H9 (cell line): Measurements from ENCODE around the gene COPS9. TPM values are rescaled to one million over a fixed set of nuclear protein-coding genes. Genes with fewer than 3 reads are reported as not detected.

ENCODE experiments used
- DNase-seq: peaks from one replicate; pipeline ENCODE4 v3.0.0-alpha.2; 2017
- H2AFZ ChIP-seq: one replicate; pipeline ENCODE4 v1.6.1; 2013; ENCODE audit warnings: mild to moderate bottlenecking, low read length, control low read depth, moderate library complexity
- H2AK5ac ChIP-seq: 2 replicates; pipeline ENCODE4 v1.6.1; 2013; ENCODE audit warnings: low read length, control low read depth, mixed read lengths; ENCODE audit not compliant: insufficient read length
- H2BK120ac ChIP-seq: one replicate; pipeline ENCODE4 v1.6.1; 2013; ENCODE audit warnings: low read depth, mild to moderate bottlenecking, low read length, control low read depth, inconsistent platforms; ENCODE audit not compliant: poor library complexity, severe bottlenecking
- H2BK12ac ChIP-seq: 2 replicates; pipeline ENCODE4 v1.6.1; 2013; ENCODE audit warnings: low read length, control low read depth, mixed read lengths, low read depth; ENCODE audit not compliant: insufficient read length
- H2BK15ac ChIP-seq: 2 replicates; pipeline ENCODE4 v1.6.1; 2013; ENCODE audit warnings: low read depth, low read length, control low read depth
- H2BK20ac ChIP-seq: one replicate; pipeline ENCODE4 v1.6.1; 2013; ENCODE audit warnings: low read depth, mild to moderate bottlenecking, low read length, control low read depth, inconsistent platforms; ENCODE audit not compliant: poor library complexity, severe bottlenecking
- H2BK5ac ChIP-seq: 2 replicates; pipeline ENCODE4 v1.6.1; 2013; ENCODE audit warnings: low read length, control low read depth, mixed read lengths; ENCODE audit not compliant: insufficient read length
- H3K14ac ChIP-seq: 2 replicates; pipeline ENCODE4 v1.6.1; 2013; ENCODE audit warnings: low read length, control low read depth; ENCODE audit not compliant: insufficient read depth
- H3K18ac ChIP-seq: 2 replicates; pipeline ENCODE4 v1.6.1; 2013; ENCODE audit warnings: low read depth, mild to moderate bottlenecking, mixed read lengths, low read length, control low read depth; ENCODE audit not compliant: insufficient read length
- H3K23ac ChIP-seq: 2 replicates; pipeline ENCODE4 v1.6.1; 2013; ENCODE audit warnings: low read length, control low read depth, mixed read lengths, low read depth; ENCODE audit not compliant: insufficient read length
- H3K23me2 ChIP-seq: 2 replicates; pipeline ENCODE4 v1.6.1; 2013; ENCODE audit warnings: low read depth, mild to moderate bottlenecking, mixed read lengths, low read length, control low read depth; ENCODE audit not compliant: insufficient read length, poor library complexity, severe bottlenecking
- H3K27ac ChIP-seq: 2 replicates; pipeline ENCODE4 v1.5.1; 2013; ENCODE audit warnings: low read length, control low read depth, mixed read lengths, low read depth; ENCODE audit not compliant: insufficient read length
- H3K27me3 ChIP-seq: 2 replicates; pipeline ENCODE4 v1.6.1; 2013; ENCODE audit warnings: low read length, control low read depth, inconsistent platforms; ENCODE audit not compliant: insufficient read depth
- H3K4ac ChIP-seq: 2 replicates; pipeline ENCODE4 v1.6.1; 2013; ENCODE audit warnings: low read depth, mild to moderate bottlenecking, control low read depth, inconsistent platforms, low read length, moderate library complexity
- H3K4me1 ChIP-seq: 2 replicates; pipeline ENCODE4 v1.6.1; 2013; ENCODE audit warnings: low read length, control low read depth, inconsistent platforms; ENCODE audit not compliant: insufficient read depth
- H3K4me2 ChIP-seq: 2 replicates; pipeline ENCODE4 v1.6.1; 2013; ENCODE audit warnings: low read length, control low read depth, mixed read lengths; ENCODE audit not compliant: insufficient read length, insufficient read depth
- H3K56ac ChIP-seq: 2 replicates; pipeline ENCODE4 v1.6.1; 2013; ENCODE audit warnings: low read depth, mild to moderate bottlenecking, mixed read lengths, low read length, control low read depth; ENCODE audit not compliant: insufficient read length
- H3K79me1 ChIP-seq: 2 replicates; pipeline ENCODE4 v1.6.1; 2013; ENCODE audit warnings: low read depth, mild to moderate bottlenecking, moderate library complexity, low read length, control low read depth, inconsistent platforms; ENCODE audit not compliant: insufficient read depth, poor library complexity, severe bottlenecking
- H3K79me2 ChIP-seq: 2 replicates; pipeline ENCODE4 v1.6.1; 2013; ENCODE audit warnings: low read length, control low read depth, inconsistent platforms; ENCODE audit not compliant: insufficient read depth
- H3K9ac ChIP-seq: 2 replicates; pipeline ENCODE4 v1.6.1; 2013; ENCODE audit warnings: low read length, control low read depth, mixed read lengths; ENCODE audit not compliant: insufficient read length; ENCODE audit errors: extremely low read depth
- H3K9me3 ChIP-seq: one replicate; pipeline ENCODE4 v1.6.1; 2013; ENCODE audit warnings: low read depth, low read length, inconsistent platforms; ENCODE audit not compliant: control insufficient read depth
- H3T11ph ChIP-seq: one replicate; pipeline ENCODE4 v1.6.1; 2013; ENCODE audit warnings: mild to moderate bottlenecking, low read length, control low read depth, inconsistent platforms
- H4K20me1 ChIP-seq: one replicate; pipeline ENCODE4 v1.6.1; 2013; ENCODE audit not compliant: control insufficient read depth, insufficient read length, insufficient read depth
- H4K5ac ChIP-seq: 2 replicates; pipeline ENCODE4 v1.6.1; 2013; ENCODE audit warnings: low read depth, mild to moderate bottlenecking, mixed read lengths, low read length, control low read depth; ENCODE audit not compliant: insufficient read length
- H4K8ac ChIP-seq: replicated peaks from 2 replicates; pipeline ENCODE4 v1.6.1; 2013; ENCODE audit warnings: low read length, control low read depth, mixed read lengths, low read depth; ENCODE audit not compliant: insufficient read length
- H4K91ac ChIP-seq: 2 replicates; pipeline ENCODE4 v1.6.1; 2013; ENCODE audit warnings: low read depth, mild to moderate bottlenecking, moderate library complexity, mixed read lengths, low read length, control low read depth; ENCODE audit not compliant: insufficient read length
- H3K27ac Mint-ChIP-seq, 3 experiments: 2 replicates in 2 of 3; 3 replicates in 1 of 3; pipeline ENCODE4 v1.8.0; 2020 to 2021; ENCODE audit warnings: mixed read lengths in 3 of 3, mild to moderate bottlenecking in 1 of 3, moderate library complexity in 1 of 3
- H3K27me3 Mint-ChIP-seq: 2 replicates; pipeline ENCODE4 v1.8.0; 2021; ENCODE audit warnings: low read depth, mild to moderate bottlenecking, moderate library complexity, mixed read lengths
- H3K36me3 Mint-ChIP-seq, 3 experiments: 2 replicates in 2 of 3; 3 replicates in 1 of 3; pipeline ENCODE4 v1.8.0; 2020 to 2021; ENCODE audit warnings: low read depth in 3 of 3, mixed read lengths in 3 of 3; ENCODE audit not compliant: insufficient read depth in 1 of 3
- H3K4me1 Mint-ChIP-seq, 2 experiments: 2 replicates each; pipeline ENCODE4 v1.8.0; 2020; ENCODE audit warnings: mixed read lengths in 2 of 2
- H3K4me3 Mint-ChIP-seq, 2 experiments: 2 replicates in 1 of 2; 3 replicates in 1 of 2; pipeline ENCODE4 v1.8.0; 2020 to 2021; ENCODE audit warnings: mild to moderate bottlenecking in 2 of 2, mixed read lengths in 2 of 2, moderate library complexity in 1 of 2
- H3K9me3 Mint-ChIP-seq, 2 experiments: 2 replicates in 1 of 2; 3 replicates in 1 of 2; pipeline ENCODE4 v1.8.0; 2020; ENCODE audit warnings: mild to moderate bottlenecking in 2 of 2, mixed read lengths in 2 of 2, moderate library complexity in 1 of 2
- WGBS: extraction: QIAGEN DNeasy Blood & Tissue Kit; methylation state at CpG from one replicate; pipeline ENCODE4 v1.1.7; 2013; ENCODE audit warnings: missing lambda C conversion rate, low lambda C conversion rate, mixed read lengths; ENCODE audit not compliant: insufficient read length; ENCODE audit errors: extremely low coverage; 5-methylcytosine and 5-hydroxymethylcytosine counted together
- total RNA-seq: library from RNA; stranded (reverse); gene quantifications from 2 replicates; pipeline ENCODE4 v1.2.1, GENCODE V29; 2021
- TF ChIP-seq, protein P1 (sequence below): fragments of 200-600 bp; sonication (generic); conservative IDR thresholded peaks from 3 replicates; pipeline ENCODE4 v1.8.0; 2021; ENCODE audit warnings: antibody characterized with exemption, mild to moderate bottlenecking

Gene COPS9
- total RNA-seq, 1 experiment from 2014 or later = 142 TPM

DNA sequence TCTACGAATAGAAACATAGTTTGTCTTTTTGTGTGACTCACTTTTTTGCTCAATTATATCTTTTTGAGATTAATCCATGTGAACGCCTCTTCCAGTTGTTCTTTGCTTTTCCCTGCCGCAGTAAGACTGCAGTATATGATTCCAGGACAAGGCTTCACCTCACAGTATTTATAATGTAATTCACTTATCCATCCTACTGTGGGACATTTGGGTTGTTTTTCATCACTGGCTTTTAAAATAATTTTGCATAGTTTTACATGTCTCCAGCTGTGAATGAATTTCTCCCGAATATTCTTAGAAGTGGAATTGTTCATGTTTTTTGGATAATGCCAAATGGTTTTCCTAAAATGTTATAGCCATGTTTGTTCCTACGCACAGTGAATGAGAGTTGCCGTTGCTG is 21.9 kb downstream of the COPS9 start:
- no peaks in the 10 kb centered on the region for H3K23me2 ChIP-seq
- DNase-seq = no peak
- H3K14ac ChIP-seq = no peak overlapping the region
- no peak overlapping the region for H3K56ac ChIP-seq
- H3K9me3 ChIP-seq = no peaks in the 10 kb centered on the region
- H2BK15ac ChIP-seq = no peak overlapping the region
- H3K79me2 ChIP-seq = no peaks in the 10 kb centered on the region
- H3T11ph ChIP-seq = no peak overlapping the region
- H3K27ac Mint-ChIP-seq = no peak overlapping the region
- no peaks in the 10 kb centered on the region for H3K27me3 ChIP-seq
- no peak overlapping the region for H4K8ac ChIP-seq
- H2BK5ac ChIP-seq = no peak overlapping the region
- H3K9me3 Mint-ChIP-seq = peaks cover 0 to 8% of the 10 kb centered on the region in 2 experiments; a peak in 2 of 5 replicates
- H2BK20ac ChIP-seq = no peak overlapping the region
- H2AK5ac ChIP-seq = no peak overlapping the region
- no peak overlapping the region for H3K9ac ChIP-seq
- H4K5ac ChIP-seq = no peak overlapping the region
- no peak overlapping the region for H3K27ac ChIP-seq
- H3K27me3 Mint-ChIP-seq = peaks cover 11% of the 10 kb centered on the region
- no peak overlapping the region for H3K4me2 ChIP-seq
- no peak overlapping the region for H2BK120ac ChIP-seq
- no CpG with 5 or more reads among the region's 6 CpGs for WGBS
- H3K4me1 ChIP-seq = peaks cover 4% of the 10 kb centered on the region; the same call in 1 of the 2 replicates
- no peak overlapping the region for H3K4ac ChIP-seq
- no peak overlapping the region for H4K91ac ChIP-seq
- TF ChIP-seq, protein P1, sequence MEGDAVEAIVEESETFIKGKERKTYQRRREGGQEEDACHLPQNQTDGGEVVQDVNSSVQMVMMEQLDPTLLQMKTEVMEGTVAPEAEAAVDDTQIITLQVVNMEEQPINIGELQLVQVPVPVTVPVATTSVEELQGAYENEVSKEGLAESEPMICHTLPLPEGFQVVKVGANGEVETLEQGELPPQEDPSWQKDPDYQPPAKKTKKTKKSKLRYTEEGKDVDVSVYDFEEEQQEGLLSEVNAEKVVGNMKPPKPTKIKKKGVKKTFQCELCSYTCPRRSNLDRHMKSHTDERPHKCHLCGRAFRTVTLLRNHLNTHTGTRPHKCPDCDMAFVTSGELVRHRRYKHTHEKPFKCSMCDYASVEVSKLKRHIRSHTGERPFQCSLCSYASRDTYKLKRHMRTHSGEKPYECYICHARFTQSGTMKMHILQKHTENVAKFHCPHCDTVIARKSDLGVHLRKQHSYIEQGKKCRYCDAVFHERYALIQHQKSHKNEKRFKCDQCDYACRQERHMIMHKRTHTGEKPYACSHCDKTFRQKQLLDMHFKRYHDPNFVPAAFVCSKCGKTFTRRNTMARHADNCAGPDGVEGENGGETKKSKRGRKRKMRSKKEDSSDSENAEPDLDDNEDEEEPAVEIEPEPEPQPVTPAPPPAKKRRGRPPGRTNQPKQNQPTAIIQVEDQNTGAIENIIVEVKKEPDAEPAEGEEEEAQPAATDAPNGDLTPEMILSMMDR = no peak
- H4K20me1 ChIP-seq = no peaks in the 10 kb centered on the region
- H3K18ac ChIP-seq = no peak overlapping the region
- no peak overlapping the region for H2AFZ ChIP-seq
- no peaks in the 10 kb centered on the region for H3K79me1 ChIP-seq
- no peaks in the 10 kb centered on the region for H3K36me3 Mint-ChIP-seq
- no peak overlapping the region for H2BK12ac ChIP-seq
- H3K23ac ChIP-seq = no peak overlapping the region
- H3K4me3 Mint-ChIP-seq = no peak overlapping the region
- H3K4me1 Mint-ChIP-seq = peaks cover 9 to 19% of the 10 kb centered on the region in 2 experiments
